Nephron progenitor cell (in vitro differentiated cells): ENCODE measurements around the gene SLC35A1.

Experiments
- DNase-seq: peaks from one replicate; pipeline ENCODE4 v3.0.0; 2021
- H3K27ac Mint-ChIP-seq: 2 replicates; pipeline ENCODE4 v1.8.0; 2021; ENCODE audit warnings: mild to moderate bottlenecking, moderate library complexity, mixed read lengths
- H3K27me3 Mint-ChIP-seq: 2 replicates; pipeline ENCODE4 v1.8.0; 2021; ENCODE audit warnings: mild to moderate bottlenecking, low read depth, mixed read lengths; ENCODE audit not compliant: poor library complexity
- H3K36me3 Mint-ChIP-seq: 2 replicates; pipeline ENCODE4 v1.8.0; 2021; ENCODE audit warnings: low read depth, mixed read lengths
- H3K4me1 Mint-ChIP-seq: 2 replicates; pipeline ENCODE4 v1.8.0; 2021; ENCODE audit warnings: mixed read lengths
- H3K4me3 Mint-ChIP-seq: 2 replicates; pipeline ENCODE4 v1.8.0; 2021; ENCODE audit warnings: mild to moderate bottlenecking, moderate library complexity, mixed read lengths
- H3K9me3 Mint-ChIP-seq: 2 replicates; pipeline ENCODE4 v1.8.0; 2021; ENCODE audit warnings: mild to moderate bottlenecking, moderate library complexity, mixed read lengths
- TF ChIP-seq, protein P1 (sequence below): fragments of 200-600 bp; sonication (generic); IDR thresholded peaks from 2 replicates; pipeline ENCODE4 v1.5.0; 2021; ENCODE audit warnings: antibody characterized with exemption

The SLC35A1 gene, protein sequence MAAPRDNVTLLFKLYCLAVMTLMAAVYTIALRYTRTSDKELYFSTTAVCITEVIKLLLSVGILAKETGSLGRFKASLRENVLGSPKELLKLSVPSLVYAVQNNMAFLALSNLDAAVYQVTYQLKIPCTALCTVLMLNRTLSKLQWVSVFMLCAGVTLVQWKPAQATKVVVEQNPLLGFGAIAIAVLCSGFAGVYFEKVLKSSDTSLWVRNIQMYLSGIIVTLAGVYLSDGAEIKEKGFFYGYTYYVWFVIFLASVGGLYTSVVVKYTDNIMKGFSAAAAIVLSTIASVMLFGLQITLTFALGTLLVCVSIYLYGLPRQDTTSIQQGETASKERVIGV

DNA sequence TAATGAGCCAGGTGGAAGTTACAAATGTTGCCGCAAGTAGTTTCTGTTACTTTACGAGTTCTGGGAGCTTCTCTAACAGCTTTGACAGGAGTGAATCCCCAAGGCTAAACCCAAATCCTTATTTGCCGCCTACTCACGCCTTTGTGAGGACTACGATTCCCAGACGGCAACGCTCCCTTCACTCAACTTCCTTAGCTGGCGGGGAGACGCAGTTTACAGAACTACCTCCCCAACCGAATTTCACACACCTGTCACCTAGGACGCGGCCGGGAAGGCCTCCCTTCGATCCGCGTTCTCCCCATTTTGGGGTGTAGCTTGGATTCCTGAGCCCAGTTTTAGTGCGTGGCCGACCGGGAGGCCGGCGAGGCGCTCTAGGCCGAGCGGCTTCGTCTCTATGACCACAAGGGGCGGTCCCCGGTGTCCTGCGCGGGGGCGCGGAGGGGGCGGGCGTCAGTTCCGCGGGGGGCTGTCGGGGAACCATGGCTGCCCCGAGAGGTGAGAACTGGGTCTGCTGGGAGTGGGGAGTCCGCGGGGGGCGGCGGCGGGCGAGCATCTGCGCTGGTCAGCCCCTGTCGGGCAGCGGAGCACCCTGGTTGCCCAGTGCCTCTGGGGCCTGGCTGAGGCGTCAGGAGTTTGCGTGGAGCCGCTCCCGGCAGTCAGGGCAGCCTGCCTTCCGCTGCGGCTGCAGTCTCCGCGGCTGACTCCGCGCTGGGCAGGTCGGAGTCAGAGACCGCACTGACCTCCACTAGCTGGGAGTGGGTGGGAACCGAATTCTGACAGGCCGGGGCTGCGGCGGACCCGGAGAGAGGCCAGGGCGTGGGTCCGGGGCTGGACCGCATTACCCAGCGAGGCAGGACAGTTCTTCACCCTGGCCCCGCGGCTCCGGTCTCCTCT is at the start of gene SLC35A1:
Gene SLC35A1, plus strand, starts transcription at position 450 of the 894 bp plus-strand sequence. Its CDS starts 30 bp downstream, at position 480.
- H3K4me1 Mint-ChIP-seq: peaks cover 13% of the 10 kb centered on the region
- H3K4me3 Mint-ChIP-seq: peak within 1 kb of the TSS; percentile 100
- peaks cover under 1% of the 10 kb centered on the region for H3K36me3 Mint-ChIP-seq

DNA sequence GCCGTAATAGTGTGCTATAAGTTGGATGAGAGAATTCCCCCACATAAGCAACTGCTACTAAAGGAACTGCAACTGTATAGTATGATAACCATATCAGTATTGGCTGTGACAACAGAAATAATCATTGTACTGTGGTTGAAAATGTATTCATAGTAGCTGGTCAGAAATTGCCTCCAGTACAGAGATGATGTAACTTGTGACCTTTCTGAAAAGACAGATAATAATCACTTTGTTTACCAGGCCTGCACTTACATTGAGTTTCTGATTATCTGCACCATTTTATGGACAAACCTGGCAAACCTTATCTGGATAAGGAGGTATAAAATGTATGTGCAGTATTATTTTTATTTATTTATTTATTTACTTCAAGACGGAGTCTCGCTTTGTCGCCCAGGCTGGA is 46.0 kb upstream of the SLC35A1 start:
- no peak overlapping the region for H3K4me3 Mint-ChIP-seq
- H3K27ac Mint-ChIP-seq: no peak overlapping the region
- H3K9me3 Mint-ChIP-seq: no peaks in the 10 kb centered on the region
- TF ChIP-seq, protein P1, sequence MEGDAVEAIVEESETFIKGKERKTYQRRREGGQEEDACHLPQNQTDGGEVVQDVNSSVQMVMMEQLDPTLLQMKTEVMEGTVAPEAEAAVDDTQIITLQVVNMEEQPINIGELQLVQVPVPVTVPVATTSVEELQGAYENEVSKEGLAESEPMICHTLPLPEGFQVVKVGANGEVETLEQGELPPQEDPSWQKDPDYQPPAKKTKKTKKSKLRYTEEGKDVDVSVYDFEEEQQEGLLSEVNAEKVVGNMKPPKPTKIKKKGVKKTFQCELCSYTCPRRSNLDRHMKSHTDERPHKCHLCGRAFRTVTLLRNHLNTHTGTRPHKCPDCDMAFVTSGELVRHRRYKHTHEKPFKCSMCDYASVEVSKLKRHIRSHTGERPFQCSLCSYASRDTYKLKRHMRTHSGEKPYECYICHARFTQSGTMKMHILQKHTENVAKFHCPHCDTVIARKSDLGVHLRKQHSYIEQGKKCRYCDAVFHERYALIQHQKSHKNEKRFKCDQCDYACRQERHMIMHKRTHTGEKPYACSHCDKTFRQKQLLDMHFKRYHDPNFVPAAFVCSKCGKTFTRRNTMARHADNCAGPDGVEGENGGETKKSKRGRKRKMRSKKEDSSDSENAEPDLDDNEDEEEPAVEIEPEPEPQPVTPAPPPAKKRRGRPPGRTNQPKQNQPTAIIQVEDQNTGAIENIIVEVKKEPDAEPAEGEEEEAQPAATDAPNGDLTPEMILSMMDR: no peak
- H3K36me3 Mint-ChIP-seq: no peaks in the 10 kb centered on the region
- no peak for DNase-seq
- H3K27me3 Mint-ChIP-seq: peaks cover 3% of the 10 kb centered on the region
- no peaks in the 10 kb centered on the region for H3K4me1 Mint-ChIP-seq

More for the DNA sequence above, at the start of gene SLC35A1:
- peaks cover 8% of the 10 kb centered on the region for H3K27me3 Mint-ChIP-seq
- H3K9me3 Mint-ChIP-seq: no peaks in the 10 kb centered on the region
- DNase-seq: peak; percentile 86
- H3K27ac Mint-ChIP-seq: peak within 1 kb of the TSS; percentile 99
- TF ChIP-seq, protein P1: peak; percentile 14

DNA sequence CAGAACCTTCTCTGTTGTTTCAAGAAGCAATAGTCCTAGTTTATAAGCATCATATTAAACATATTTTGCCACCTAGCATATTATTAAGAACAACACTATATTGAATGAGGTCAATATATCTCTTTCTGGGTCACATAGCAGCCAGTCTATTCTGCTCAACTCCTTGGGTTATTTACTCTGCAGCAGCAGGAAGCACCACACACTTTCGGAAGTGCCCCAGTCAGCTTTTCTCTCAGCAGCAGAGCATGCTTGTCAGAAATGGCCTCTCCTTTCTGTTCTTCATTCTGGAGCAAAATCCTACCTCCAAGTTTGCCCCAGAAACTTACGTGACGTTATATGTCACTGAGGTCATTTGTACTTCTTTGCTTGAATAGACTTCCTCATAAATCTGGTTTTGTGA is 42.3 kb upstream of the SLC35A1 start:
- TF ChIP-seq, protein P1: no peak
- Mint-ChIP-seq H3K4me1 (no peaks in the 10 kb centered on the region), H3K9me3 (no peaks in the 10 kb centered on the region), H3K27me3 (peaks cover 2% of the 10 kb centered on the region), H3K27ac (no peak overlapping the region), H3K4me3 (no peak overlapping the region), H3K36me3 (no peaks in the 10 kb centered on the region)
- DNase-seq: no peak

DNA sequence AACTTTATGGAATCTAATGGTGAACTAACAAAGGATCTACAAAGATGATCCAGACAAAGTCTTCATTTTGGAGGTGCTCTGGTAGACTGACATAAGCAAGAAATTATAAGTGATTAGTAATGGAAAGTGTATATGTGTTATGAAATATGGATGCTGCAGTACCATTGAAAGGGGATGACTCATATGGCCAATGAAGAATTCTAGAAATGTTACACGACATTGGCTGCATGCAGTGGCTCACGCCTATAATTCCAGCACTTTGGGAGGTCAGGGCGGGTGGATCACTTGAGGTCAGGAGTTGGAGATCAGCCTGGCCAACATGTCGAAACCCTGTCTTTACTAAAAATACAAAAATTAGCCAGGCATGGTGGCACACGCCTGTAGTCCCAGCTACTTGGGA is 41.5 kb upstream of the SLC35A1 start:
- no peak overlapping the region for H3K4me3 Mint-ChIP-seq
- peaks cover 2% of the 10 kb centered on the region for H3K27me3 Mint-ChIP-seq
- no peak for DNase-seq
- H3K9me3 Mint-ChIP-seq: no peaks in the 10 kb centered on the region
- H3K36me3 Mint-ChIP-seq: no peaks in the 10 kb centered on the region
- no peak overlapping the region for H3K27ac Mint-ChIP-seq
- TF ChIP-seq, protein P1: no peak
- H3K4me1 Mint-ChIP-seq: no peaks in the 10 kb centered on the region

DNA sequence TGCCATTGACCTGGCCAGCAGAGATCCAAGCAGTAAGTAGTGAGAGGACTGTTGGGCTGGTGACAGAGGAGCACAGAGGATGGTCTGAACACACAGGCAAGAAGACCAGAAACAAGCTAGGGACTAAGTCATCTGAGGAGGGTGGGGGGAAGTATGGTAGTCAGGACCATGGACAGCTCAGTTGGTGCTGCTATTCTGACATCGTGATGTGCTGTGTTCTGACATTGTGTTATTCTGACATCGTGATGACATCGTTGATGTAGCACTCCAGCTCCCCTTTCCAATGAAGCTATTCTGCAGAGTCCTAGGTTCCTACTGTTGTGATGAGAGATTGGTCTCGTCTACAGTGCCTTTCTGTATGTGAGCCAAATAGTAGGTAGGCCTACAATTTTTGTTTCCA is 36.3 kb upstream of the SLC35A1 start:
- peak; percentile 83 for DNase-seq
- TF ChIP-seq, protein P1: no peak
- peaks cover 6% of the 10 kb centered on the region for H3K27me3 Mint-ChIP-seq
- no peak overlapping the region for H3K4me3 Mint-ChIP-seq
- H3K4me1 Mint-ChIP-seq: no peaks in the 10 kb centered on the region
- H3K36me3 Mint-ChIP-seq: no peaks in the 10 kb centered on the region
- H3K9me3 Mint-ChIP-seq: no peaks in the 10 kb centered on the region
- no peak overlapping the region for H3K27ac Mint-ChIP-seq
